CD14-positive monocyte (primary cell): ENCODE measurements around the gene LTBP2. TPM values are rescaled to one million over a fixed set of nuclear protein-coding genes. Genes with fewer than 3 reads are reported as not detected.

Experiments used
- DNase-seq, 3 donors: peaks; one replicate each; pipeline ENCODE4 v3.0.0-alpha.2; 2011 to 2022
- H2AFZ ChIP-seq: 2 replicates; pipeline ENCODE4 v1.6.0; 2012; ENCODE audit warnings: mild to moderate bottlenecking, low read depth, low read length, inconsistent platforms; ENCODE audit not compliant: insufficient read depth, poor library complexity, severe bottlenecking
- H3K27ac ChIP-seq, 2 donors: 1 replicate in 1 of 2; 2 replicates in 1 of 2; pipeline ENCODE4 v1.5.1; 2012 to 2013; ENCODE audit warnings: low read length in 2 of 2, control low read depth in 1 of 2, inconsistent platforms in 1 of 2, low read depth in 1 of 2, mild to moderate bottlenecking in 1 of 2
- H3K27me3 ChIP-seq, 2 donors: one replicate each; pipeline versions ENCODE4 v1.6.0 to v1.6.1; 2011 to 2013; ENCODE audit warnings: low read length in 2 of 2; ENCODE audit not compliant: control insufficient read depth in 2 of 2, insufficient read depth in 2 of 2
- H3K36me3 ChIP-seq, 2 donors: replicated peaks in 1 of 2; 1 replicate in 1 of 2; 2 replicates in 1 of 2; pipeline versions ENCODE4 v1.5.1 to v1.6.1; 2012 to 2013; ENCODE audit warnings: low read length in 2 of 2, control low read depth in 1 of 2, inconsistent platforms in 1 of 2, mild to moderate bottlenecking in 1 of 2; ENCODE audit not compliant: insufficient read depth in 2 of 2, control insufficient read depth in 1 of 2
- H3K4me1 ChIP-seq, 2 donors: 1 replicate in 1 of 2; 2 replicates in 1 of 2; pipeline versions ENCODE4 v1.5.1 to v1.6.1; 2012 to 2013; ENCODE audit warnings: low read length in 2 of 2, control low read depth in 1 of 2, inconsistent platforms in 1 of 2, mild to moderate bottlenecking in 1 of 2, moderate library complexity in 1 of 2; ENCODE audit not compliant: insufficient read depth in 2 of 2, control insufficient read depth in 1 of 2
- H3K4me2 ChIP-seq: replicated peaks from 2 replicates; pipeline ENCODE3; 2012; ENCODE audit warnings: low read length, moderate library complexity, mild to moderate bottlenecking; ENCODE audit not compliant: poor library complexity, severe bottlenecking; ENCODE audit errors: extremely low read depth
- H3K4me3 ChIP-seq, 3 experiments: fragments of 200-600 bp in 1 of 3; sonication (generic) in 1 of 3; replicated peaks in 1 of 3; 1 replicate in 2 of 3; 2 replicates in 1 of 3; pipeline ENCODE4 v1.5.1; 2011 to 2013; ENCODE audit warnings: low read length in 3 of 3, mild to moderate bottlenecking in 3 of 3, control low read depth in 2 of 3, low read depth in 2 of 3, inconsistent platforms in 1 of 3, moderate library complexity in 1 of 3
- H3K79me2 ChIP-seq: 2 replicates; pipeline ENCODE4 v1.6.0; 2012; ENCODE audit warnings: mild to moderate bottlenecking, control low read depth, inconsistent platforms, low read length, moderate library complexity; ENCODE audit not compliant: insufficient read depth
- H3K9ac ChIP-seq: 2 replicates; pipeline ENCODE4 v1.6.0; 2017; ENCODE audit warnings: low read length, mild to moderate bottlenecking; ENCODE audit not compliant: insufficient read depth, poor library complexity, severe bottlenecking
- H3K9me3 ChIP-seq, 2 donors: replicated peaks in 1 of 2; 1 replicate in 1 of 2; 2 replicates in 1 of 2; pipeline versions ENCODE4 v1.5.1 to v1.6.1; 2012 to 2013; ENCODE audit warnings: low read length in 2 of 2, control low read depth in 1 of 2; ENCODE audit not compliant: control insufficient read depth in 1 of 2, insufficient read depth in 1 of 2
- H4K20me1 ChIP-seq: 2 replicates; pipeline ENCODE4 v1.6.0; 2012; ENCODE audit warnings: mild to moderate bottlenecking, low read length, control low read depth, moderate library complexity; ENCODE audit not compliant: insufficient read depth
- H3K27ac Mint-ChIP-seq, 7 donors: one replicate each; pipeline ENCODE4 v1.8.0; 2020; ENCODE audit warnings: mild to moderate bottlenecking in 7 of 7, mixed read lengths in 7 of 7, moderate library complexity in 6 of 7, inconsistent platforms in 2 of 7
- H3K27me3 Mint-ChIP-seq, 3 donors: one replicate each; pipeline ENCODE4 v1.8.0; 2021 to 2022; ENCODE audit warnings: low read depth in 3 of 3, mild to moderate bottlenecking in 3 of 3, mixed read lengths in 3 of 3, moderate library complexity in 3 of 3, inconsistent platforms in 1 of 3
- H3K36me3 Mint-ChIP-seq, 2 donors: one replicate each; pipeline ENCODE4 v1.8.0; 2020; ENCODE audit warnings: mixed read lengths in 2 of 2, inconsistent platforms in 1 of 2, mild to moderate bottlenecking in 1 of 2
- H3K4me1 Mint-ChIP-seq: one replicate; pipeline ENCODE4 v1.8.0; 2020; ENCODE audit warnings: mild to moderate bottlenecking, mixed read lengths
- H3K4me3 Mint-ChIP-seq, 2 donors: one replicate each; pipeline ENCODE4 v1.8.0; 2020; ENCODE audit warnings: mild to moderate bottlenecking in 2 of 2, mixed read lengths in 2 of 2, moderate library complexity in 1 of 2
- H3K9me3 Mint-ChIP-seq, 7 donors: one replicate each; pipeline ENCODE4 v1.8.0; 2020 to 2022; ENCODE audit warnings: mixed read lengths in 7 of 7, mild to moderate bottlenecking in 6 of 7, moderate library complexity in 6 of 7, inconsistent platforms in 2 of 7
- WGBS: methylation state at CpG from one replicate; pipeline ENCODE4 v1.1.5; 2013; ENCODE audit warnings: missing lambda C conversion rate; ENCODE audit not compliant: insufficient coverage; 5-methylcytosine and 5-hydroxymethylcytosine counted together
- intact Hi-C, 2 donors: fragments of 100-400 bp; cut with micrococcal nuclease; formaldehyde crosslinking; loops; one replicate each; pipeline versions ENCODE4 v1.15.0 to v1.15.1; 2023
- polyA plus RNA-seq, 3 donors: library from polyadenylated mRNA; depleted of rRNA in 1 of 3; unstranded in 2 of 3; stranded (reverse) in 1 of 3; fragments of 300-500 nt in 2 of 3; fragments of >200 nt in 1 of 3; fragmentation: Illumina TruSeq in 2 of 3; gene quantifications; 1 replicate in 2 of 3; 2 replicates in 1 of 3; pipeline ENCODE4 v1.2.3, GENCODE V29; 2012 to 2021
- TF ChIP-seq, protein P1 (sequence below): fragments of 200-600 bp; IDR thresholded peaks from one replicate; pipeline ENCODE4 v1.8.0; 2022; ENCODE audit warnings: antibody characterized with exemption, mild to moderate bottlenecking

The LTBP2 gene
- polyA plus RNA-seq, 3 donors, result 0.04 to 0.24 (median 0.11) TPM

DNA sequence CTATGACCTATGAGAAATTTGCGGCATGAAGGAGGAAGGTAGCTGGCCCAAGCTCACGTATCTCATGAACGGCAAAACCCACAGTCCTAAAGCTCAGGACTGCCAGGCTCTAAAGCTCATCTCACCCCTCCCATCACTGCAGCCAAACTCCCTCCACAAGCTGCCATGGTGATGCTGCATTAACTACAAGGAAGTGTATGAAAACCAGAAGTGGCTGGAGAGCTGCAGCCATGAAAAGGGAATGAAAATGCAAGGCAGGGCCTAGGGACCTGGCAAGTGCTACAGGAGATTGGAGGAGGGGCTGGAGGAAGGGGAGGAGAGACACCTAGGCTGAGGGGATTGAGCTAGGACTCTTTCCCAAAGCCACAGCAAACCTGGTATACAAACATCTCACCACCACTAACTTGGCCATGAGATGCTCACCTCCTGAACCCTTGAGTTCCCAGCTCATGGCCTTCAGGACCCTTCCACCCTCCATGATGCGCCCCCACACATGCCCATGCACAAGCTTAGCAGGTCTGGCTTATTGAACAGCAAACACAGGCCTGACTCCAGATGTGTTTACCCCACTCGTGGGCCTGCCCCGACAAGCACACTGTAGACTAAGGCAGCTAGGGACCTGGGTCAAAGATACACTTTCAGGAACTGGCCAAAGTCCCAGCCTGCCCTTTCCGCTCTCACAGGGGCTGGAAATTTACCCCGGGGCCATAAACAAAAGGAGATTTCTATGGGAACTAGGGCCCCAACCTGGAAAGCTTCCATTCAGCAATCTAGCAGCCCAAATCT, 42.0 kb downstream of the LTBP2 start:
- Mint-ChIP-seq H3K4me1 (peaks cover 33% of the 10 kb centered on the region), H3K9me3 (no peaks in the 10 kb centered on the region), H3K27ac (peak overlapping the region in 2 of 7 donors; percentile 10 to 56), H3K36me3 (no peaks in the 10 kb centered on the region), H3K27me3 (peaks cover 2 to 9% (median 5%) of the 10 kb centered on the region in 3 donors), H3K4me3 (peak overlapping the region in 1 of 2 donors; percentile 35)
- H3K27ac ChIP-seq, result no peak overlapping the region
- peaks cover 0 to 5% of the 10 kb centered on the region in 2 donors for H3K27me3 ChIP-seq
- intact Hi-C loops, result no loop called here
- TF ChIP-seq, protein P1, sequence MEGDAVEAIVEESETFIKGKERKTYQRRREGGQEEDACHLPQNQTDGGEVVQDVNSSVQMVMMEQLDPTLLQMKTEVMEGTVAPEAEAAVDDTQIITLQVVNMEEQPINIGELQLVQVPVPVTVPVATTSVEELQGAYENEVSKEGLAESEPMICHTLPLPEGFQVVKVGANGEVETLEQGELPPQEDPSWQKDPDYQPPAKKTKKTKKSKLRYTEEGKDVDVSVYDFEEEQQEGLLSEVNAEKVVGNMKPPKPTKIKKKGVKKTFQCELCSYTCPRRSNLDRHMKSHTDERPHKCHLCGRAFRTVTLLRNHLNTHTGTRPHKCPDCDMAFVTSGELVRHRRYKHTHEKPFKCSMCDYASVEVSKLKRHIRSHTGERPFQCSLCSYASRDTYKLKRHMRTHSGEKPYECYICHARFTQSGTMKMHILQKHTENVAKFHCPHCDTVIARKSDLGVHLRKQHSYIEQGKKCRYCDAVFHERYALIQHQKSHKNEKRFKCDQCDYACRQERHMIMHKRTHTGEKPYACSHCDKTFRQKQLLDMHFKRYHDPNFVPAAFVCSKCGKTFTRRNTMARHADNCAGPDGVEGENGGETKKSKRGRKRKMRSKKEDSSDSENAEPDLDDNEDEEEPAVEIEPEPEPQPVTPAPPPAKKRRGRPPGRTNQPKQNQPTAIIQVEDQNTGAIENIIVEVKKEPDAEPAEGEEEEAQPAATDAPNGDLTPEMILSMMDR, result no peak
- peaks cover 26 to 41% of the 10 kb centered on the region in 2 donors for H3K4me1 ChIP-seq
- H3K4me3 ChIP-seq, result no peak overlapping the region
- H3K4me2 ChIP-seq, result no peak overlapping the region
- no peaks in the 10 kb centered on the region for H3K9me3 ChIP-seq
- H3K79me2 ChIP-seq, result no peaks in the 10 kb centered on the region
- H4K20me1 ChIP-seq, result no peaks in the 10 kb centered on the region
- H2AFZ ChIP-seq, result no peak overlapping the region
- H3K9ac ChIP-seq, result no peak overlapping the region
- 98% methylated on average over 6 of the region's 8 CpGs for WGBS
- DNase-seq, result peak in 1 of 3 donors; percentile 8
- H3K36me3 ChIP-seq, result no peaks in the 10 kb centered on the region

DNA sequence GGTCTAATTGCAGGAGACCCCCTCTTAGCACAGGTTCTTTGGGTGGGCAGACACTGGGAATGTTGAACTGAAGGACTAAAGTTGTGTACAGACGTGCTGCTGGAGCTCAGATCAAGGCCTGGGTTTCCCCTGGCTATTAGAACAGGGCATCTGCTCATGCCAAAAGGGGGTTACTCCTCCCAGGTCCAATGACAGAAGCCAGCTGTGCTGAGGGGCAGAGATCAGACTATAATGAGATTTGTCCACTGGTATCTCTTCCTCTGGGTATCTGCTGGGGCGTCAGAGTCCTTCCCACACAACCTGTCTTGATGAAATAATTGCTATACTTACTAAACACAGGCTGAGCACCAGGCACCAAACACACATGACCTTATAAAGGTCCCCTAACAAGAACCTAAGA, 42.6 kb downstream of the LTBP2 start:
- H3K4me3 Mint-ChIP-seq, result no peak overlapping the region
- WGBS, result no CpG with 5 or more reads among the region's 2 CpGs
- Histone ChIP-seq H3K36me3 (no peaks in the 10 kb centered on the region), H3K4me2 (no peak overlapping the region), H3K79me2 (no peaks in the 10 kb centered on the region), H3K4me1 (peaks cover 22 to 35% of the 10 kb centered on the region in 2 donors), H3K4me3 (no peak overlapping the region), H3K27ac (no peak overlapping the region), H4K20me1 (no peaks in the 10 kb centered on the region), H2AFZ (no peak overlapping the region), H3K9me3 (no peaks in the 10 kb centered on the region), H3K27me3 (peaks cover 0 to 5% of the 10 kb centered on the region in 2 donors), H3K9ac (no peak overlapping the region)
- H3K36me3 Mint-ChIP-seq, result no peaks in the 10 kb centered on the region
- DNase-seq, result no peak
- H3K4me1 Mint-ChIP-seq, result peaks cover 27% of the 10 kb centered on the region
- H3K27ac Mint-ChIP-seq, result peak overlapping the region in 1 of 7 donors; percentile 56
- peaks cover 2 to 9% (median 5%) of the 10 kb centered on the region in 3 donors for H3K27me3 Mint-ChIP-seq
- H3K9me3 Mint-ChIP-seq, result no peaks in the 10 kb centered on the region
- intact Hi-C loops, result no loop called here
- TF ChIP-seq, protein P1, result no peak
